Keratinocyte (primary cell): ENCODE measurements around the gene HSBP1.

ENCODE experiments used
- EZH2 ChIP-seq: IDR thresholded peaks from one replicate; pipeline ENCODE4 v1.6.1; 2012; ENCODE audit warnings: inconsistent platforms, mild to moderate bottlenecking, low read length, moderate library complexity
- TF ChIP-seq, protein P1 (sequence below), 3 experiments: IDR thresholded peaks in 1 of 3; conservative IDR thresholded peaks in 1 of 3; optimal IDR thresholded peaks in 1 of 3; 2 replicates in 2 of 3; 3 replicates in 1 of 3; pipeline versions ENCODE3 to v1.5.1; 2011; ENCODE audit warnings: low read length in 3 of 3, mild to moderate bottlenecking in 3 of 3, moderate library complexity in 2 of 3, control low read depth in 1 of 3, inconsistent platforms in 1 of 3; ENCODE audit not compliant: insufficient read depth in 2 of 3; ENCODE audit errors: extremely low read depth in 1 of 3

DNA sequence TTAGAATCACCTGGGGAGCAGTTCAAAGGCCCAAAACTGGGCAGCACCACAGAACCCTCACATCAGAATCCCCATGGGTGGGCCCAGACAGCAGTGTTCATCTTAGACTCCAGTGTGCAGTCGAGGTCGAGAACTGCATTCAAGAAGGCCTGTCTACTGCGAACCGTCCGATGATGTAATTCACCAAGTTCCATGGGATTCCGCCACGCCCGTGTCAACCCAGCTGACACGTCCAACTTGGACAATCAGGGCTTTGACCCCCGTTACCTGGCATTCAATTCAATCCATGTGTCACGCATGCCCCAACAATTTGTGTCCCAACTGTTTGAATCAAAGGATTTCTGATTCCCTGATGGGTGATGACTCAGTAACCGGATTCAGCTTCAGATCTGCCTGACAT, 9.2 kb downstream of the HSBP1 start:
- TF ChIP-seq, protein P1, sequence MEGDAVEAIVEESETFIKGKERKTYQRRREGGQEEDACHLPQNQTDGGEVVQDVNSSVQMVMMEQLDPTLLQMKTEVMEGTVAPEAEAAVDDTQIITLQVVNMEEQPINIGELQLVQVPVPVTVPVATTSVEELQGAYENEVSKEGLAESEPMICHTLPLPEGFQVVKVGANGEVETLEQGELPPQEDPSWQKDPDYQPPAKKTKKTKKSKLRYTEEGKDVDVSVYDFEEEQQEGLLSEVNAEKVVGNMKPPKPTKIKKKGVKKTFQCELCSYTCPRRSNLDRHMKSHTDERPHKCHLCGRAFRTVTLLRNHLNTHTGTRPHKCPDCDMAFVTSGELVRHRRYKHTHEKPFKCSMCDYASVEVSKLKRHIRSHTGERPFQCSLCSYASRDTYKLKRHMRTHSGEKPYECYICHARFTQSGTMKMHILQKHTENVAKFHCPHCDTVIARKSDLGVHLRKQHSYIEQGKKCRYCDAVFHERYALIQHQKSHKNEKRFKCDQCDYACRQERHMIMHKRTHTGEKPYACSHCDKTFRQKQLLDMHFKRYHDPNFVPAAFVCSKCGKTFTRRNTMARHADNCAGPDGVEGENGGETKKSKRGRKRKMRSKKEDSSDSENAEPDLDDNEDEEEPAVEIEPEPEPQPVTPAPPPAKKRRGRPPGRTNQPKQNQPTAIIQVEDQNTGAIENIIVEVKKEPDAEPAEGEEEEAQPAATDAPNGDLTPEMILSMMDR (optimal IDR thresholded peaks at IDR 0.05 in 1 of 3, IDR thresholded peaks at IDR 0.05 in 1 of 3, conservative IDR thresholded peaks at IDR 0.05 in 1 of 3; ENCODE audit: extremely low read depth in 1 of 3, insufficient read depth in 2 of 3, low read length in 3 of 3), result no peak
- TF ChIP-seq EZH2, result no peak
